PFSK-1 (cell line): Measurements from ENCODE around the gene TXNRD3.

ENCODE experiments used
- FOXP2 ChIP-seq: optimal IDR thresholded peaks from 2 replicates; pipeline ENCODE3; 2011; ENCODE audit warnings: borderline replicate concordance, control low read depth, inconsistent platforms; ENCODE audit not compliant: insufficient read depth; ENCODE audit errors: extremely low read length, extremely low read depth
- POLR2AphosphoS5 ChIP-seq: IDR thresholded peaks from 2 replicates; pipeline ENCODE4 v1.6.1; 2012; ENCODE audit warnings: low read depth, mild to moderate bottlenecking, control low read depth, low read length, moderate library complexity
- REST ChIP-seq, 2 experiments: IDR thresholded peaks; 2 replicates each; pipeline versions ENCODE4 v1.6.1 to v1.8.0; 2011 to 2012; ENCODE audit warnings: low read depth in 2 of 2, low read length in 2 of 2, control low read depth in 1 of 2, inconsistent platforms in 1 of 2, mild to moderate bottlenecking in 1 of 2, moderate library complexity in 1 of 2; ENCODE audit not compliant: insufficient read depth in 1 of 2
- SIN3A ChIP-seq: IDR thresholded peaks from 2 replicates; pipeline ENCODE4 v1.6.1; 2012; ENCODE audit warnings: mild to moderate bottlenecking, low read length, moderate library complexity, borderline replicate concordance; ENCODE audit not compliant: insufficient read depth
- TAF1 ChIP-seq: IDR thresholded peaks from 2 replicates; pipeline ENCODE4 v1.6.1; 2012; ENCODE audit warnings: low read length, control low read depth, borderline replicate concordance; ENCODE audit not compliant: insufficient read depth

DNA sequence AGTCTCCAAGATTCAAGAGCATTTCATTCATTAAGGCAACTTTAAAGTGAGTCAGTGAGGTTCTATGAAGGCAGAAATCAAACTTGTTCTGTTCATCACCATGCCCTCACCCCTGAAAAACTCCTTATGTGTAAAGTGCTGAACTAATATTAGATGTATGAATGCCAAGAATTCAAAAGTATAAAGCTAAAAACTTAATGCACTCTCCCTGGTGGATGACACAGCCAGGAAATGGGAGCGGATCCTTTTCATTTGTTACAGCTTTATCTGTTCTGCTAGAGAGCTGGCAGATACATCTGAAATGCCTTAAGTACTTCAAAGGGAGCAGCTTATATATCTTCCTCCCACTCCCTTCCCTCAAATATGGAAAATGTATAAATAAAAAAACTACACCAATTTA, 8.2 kb downstream of the TXNRD3 start:
- TF ChIP-seq POLR2AphosphoS5: no peak
- TF ChIP-seq SIN3A: no peak
- no peak for TF ChIP-seq REST (IDR thresholded peaks at IDR 0.05; ENCODE audit: insufficient read depth in 1 of 2, low read depth in 2 of 2, low read length in 2 of 2)
- TF ChIP-seq TAF1: no peak
- no peak for TF ChIP-seq FOXP2
